Activated T-helper 1 cell treated with anti-CD3 and anti-CD28 coated beads, Interleukin-12 subunit alpha, Interleukin-12 subunit beta, Interleukin-2, Interleukin-4 antibody, amounts not matched to agents 30 ng/mL and 10 ng/mL and 1 ng/mL, durations not matched to agents 14 hours and 24 hours and 36 hours (primary cell): ENCODE data around the gene LPP. TPM values are rescaled to one million over a fixed set of nuclear protein-coding genes. Genes with fewer than 3 reads are reported as not detected.

Source experiments
- DNase-seq: peaks from one replicate; pipeline ENCODE4 v3.0.0; 2021; ENCODE audit warnings: low spot score
- H3K27ac Mint-ChIP-seq: one replicate; pipeline ENCODE4 v1.8.0; 2021; ENCODE audit warnings: mild to moderate bottlenecking, mixed read lengths
- H3K27me3 Mint-ChIP-seq: one replicate; pipeline ENCODE4 v1.8.0; 2022; ENCODE audit warnings: mild to moderate bottlenecking, moderate library complexity, mixed read lengths; ENCODE audit not compliant: insufficient read depth
- H3K36me3 Mint-ChIP-seq: one replicate; pipeline ENCODE4 v1.8.0; 2021; ENCODE audit warnings: low read depth, mixed read lengths
- H3K4me1 Mint-ChIP-seq: one replicate; pipeline ENCODE4 v1.8.0; 2021; ENCODE audit warnings: low read depth, mixed read lengths
- H3K4me3 Mint-ChIP-seq: one replicate; pipeline ENCODE4 v1.8.0; 2021; ENCODE audit warnings: mild to moderate bottlenecking, moderate library complexity, mixed read lengths
- H3K9me3 Mint-ChIP-seq: one replicate; pipeline ENCODE4 v1.8.0; 2021; ENCODE audit warnings: mixed read lengths
- intact Hi-C: fragments of 100-400 bp; cut with micrococcal nuclease; formaldehyde crosslinking; loops from one replicate; pipeline ENCODE4 v1.15.1; 2024
- total RNA-seq: library from RNA; stranded (reverse); gene quantifications from 2 replicates; pipeline ENCODE4 v1.2.3, GENCODE V29; 2022

Gene LPP
- 38.2 and 46.4 TPM in 2 replicates for total RNA-seq

- Mint-ChIP-seq H3K4me1 (peaks cover 71% of the 10 kb centered on the region), H3K27me3 (no peaks in the 10 kb centered on the region), H3K9me3 (peaks cover 1% of the 10 kb centered on the region), H3K27ac (peak within 1 kb of the TSS; percentile 87), H3K4me3 (peak within 1 kb of the TSS; percentile 89), H3K36me3 (peaks cover 14% of the 10 kb centered on the region)
- intact Hi-C loops: loop anchor here (1.0 to 10.0 kb wide), 19 partner anchors 17 to 798 kb away; no protein-coding TSS in a partner anchor
- DNase-seq: peak; percentile 90
Observed at GRCh38 chr3:188154014-188154808, at the start of gene LPP. TSS of gene LPP (plus strand) at chr3:188154157. CDS start at chr3:188406121, 251,964 bp downstream.

GRCh38 chr3:188106006-188106405 is 48.0 kb upstream of the LPP start:
- no peaks in the 10 kb centered on the region for H3K36me3 Mint-ChIP-seq
- no peaks in the 10 kb centered on the region for H3K4me1 Mint-ChIP-seq
- no peaks in the 10 kb centered on the region for H3K27me3 Mint-ChIP-seq
- intact Hi-C loops: no loop called here
- no peak for DNase-seq
- no peak overlapping the region for H3K4me3 Mint-ChIP-seq
- no peak overlapping the region for H3K27ac Mint-ChIP-seq
- peaks cover 4% of the 10 kb centered on the region for H3K9me3 Mint-ChIP-seq

DNA sequence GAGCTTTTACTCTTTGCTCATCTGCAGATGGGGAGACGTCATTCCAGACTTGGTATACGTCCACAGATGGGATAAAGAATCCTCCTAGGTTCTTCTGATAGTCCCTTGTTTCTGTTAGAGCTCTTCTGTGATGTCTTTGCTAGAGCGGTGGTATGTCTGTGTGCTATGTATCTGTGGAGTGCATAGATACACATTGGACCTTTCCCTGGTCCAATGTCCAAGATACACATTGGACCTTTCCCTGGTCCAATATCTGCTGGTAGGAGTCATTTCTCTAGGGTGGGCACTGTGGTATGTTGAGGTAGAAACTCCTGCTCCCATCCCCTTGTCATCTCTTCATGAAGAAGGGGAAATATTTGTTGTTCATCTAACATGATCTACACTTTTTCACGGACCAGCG is 47.5 kb upstream of the LPP start:
- no peaks in the 10 kb centered on the region for H3K27me3 Mint-ChIP-seq
- H3K9me3 Mint-ChIP-seq: peaks cover under 1% of the 10 kb centered on the region
- no peaks in the 10 kb centered on the region for H3K4me1 Mint-ChIP-seq
- H3K36me3 Mint-ChIP-seq: no peaks in the 10 kb centered on the region
- no peak overlapping the region for H3K4me3 Mint-ChIP-seq
- H3K27ac Mint-ChIP-seq: no peak overlapping the region
- DNase-seq: no peak
- intact Hi-C loops: no loop called here

DNA sequence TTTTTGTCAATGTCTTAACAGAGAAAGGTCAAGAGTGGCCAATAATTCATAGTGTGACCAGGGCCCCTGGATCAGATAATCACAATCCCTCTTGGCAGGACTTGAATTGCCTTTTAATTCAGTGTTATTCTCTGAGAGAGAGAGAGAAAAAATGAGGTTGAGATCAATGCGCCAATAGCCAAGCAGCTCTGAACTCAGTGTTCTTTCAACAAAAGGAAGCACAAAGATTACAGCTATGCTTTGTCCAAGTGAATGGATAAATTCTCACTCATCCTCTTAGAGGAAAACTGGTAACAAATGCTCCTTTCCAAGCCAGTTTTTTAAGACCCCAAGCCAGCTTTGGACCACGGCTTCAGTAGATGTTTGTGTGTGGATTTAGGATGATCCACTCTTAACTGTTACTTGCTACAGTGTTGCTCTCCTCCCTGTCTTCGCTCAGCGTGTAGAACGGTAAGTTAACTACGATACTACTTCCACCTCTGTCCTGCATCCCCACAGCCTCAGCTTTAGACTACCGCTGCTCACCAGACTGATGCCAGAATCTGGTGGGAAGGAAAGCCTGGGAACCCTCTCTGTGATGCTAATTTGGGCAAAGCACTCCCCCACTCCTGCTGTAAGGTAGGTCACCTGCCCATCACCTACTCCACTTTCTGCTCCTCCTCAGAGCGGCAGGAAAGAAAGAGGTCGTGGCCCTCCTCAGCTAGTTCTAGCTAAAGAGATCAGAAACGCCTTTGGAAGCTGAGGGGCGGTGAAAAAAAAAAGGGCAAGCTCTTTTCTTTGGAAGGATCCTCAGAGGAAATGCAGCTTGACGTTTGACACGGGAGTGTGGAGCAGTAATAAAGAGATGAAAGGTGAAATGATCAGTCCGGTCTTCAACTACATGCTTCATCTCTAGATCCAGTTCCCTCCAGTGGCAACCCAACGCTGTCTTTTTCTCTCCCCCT is 46.8 kb upstream of the LPP start:
- H3K36me3 Mint-ChIP-seq: no peaks in the 10 kb centered on the region
- no peak overlapping the region for H3K4me3 Mint-ChIP-seq
- intact Hi-C loops: no loop called here
- H3K27me3 Mint-ChIP-seq: no peaks in the 10 kb centered on the region
- H3K27ac Mint-ChIP-seq: no peak overlapping the region
- H3K9me3 Mint-ChIP-seq: no peaks in the 10 kb centered on the region
- H3K4me1 Mint-ChIP-seq: no peaks in the 10 kb centered on the region
- no peak for DNase-seq

DNA sequence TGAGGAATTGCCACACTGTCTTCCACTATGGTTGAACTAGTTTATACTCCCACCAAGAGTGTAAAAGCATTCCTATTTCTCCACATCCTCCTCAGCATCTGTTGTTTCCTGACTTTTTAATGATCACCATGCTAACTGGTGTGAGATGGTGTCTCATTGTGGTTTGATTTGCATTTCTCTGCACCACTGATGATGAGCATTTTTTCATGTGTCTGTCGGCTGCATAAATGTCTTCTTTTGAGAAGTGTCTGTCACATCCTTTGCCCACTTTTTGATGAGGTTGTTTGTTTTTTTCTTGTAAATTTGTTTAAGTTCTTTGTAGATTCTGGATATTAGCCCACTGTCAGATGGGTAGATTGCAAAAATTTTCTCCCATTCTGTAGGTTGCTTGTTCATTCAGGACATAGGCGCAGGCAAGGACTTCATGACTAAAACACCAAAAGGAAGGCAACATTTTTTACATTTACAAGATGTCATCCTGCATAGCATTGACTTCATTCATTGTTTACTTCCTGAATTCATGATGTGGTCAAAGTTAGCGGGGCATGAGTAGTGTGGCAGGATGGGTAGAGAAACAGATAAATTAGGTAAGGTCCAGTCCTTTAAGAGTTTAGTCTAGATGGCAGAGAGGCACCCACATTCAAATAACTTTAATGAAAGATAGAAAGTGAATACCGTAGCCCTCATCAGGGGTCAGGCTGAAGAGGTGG is 45.1 kb upstream of the LPP start:
- Mint-ChIP-seq H3K4me3 (no peak overlapping the region), H3K9me3 (no peaks in the 10 kb centered on the region), H3K36me3 (peaks cover 2% of the 10 kb centered on the region), H3K4me1 (peaks cover 5% of the 10 kb centered on the region), H3K27ac (no peak overlapping the region), H3K27me3 (peaks cover 3% of the 10 kb centered on the region)
- no peak for DNase-seq
- intact Hi-C loops: no loop called here

DNA sequence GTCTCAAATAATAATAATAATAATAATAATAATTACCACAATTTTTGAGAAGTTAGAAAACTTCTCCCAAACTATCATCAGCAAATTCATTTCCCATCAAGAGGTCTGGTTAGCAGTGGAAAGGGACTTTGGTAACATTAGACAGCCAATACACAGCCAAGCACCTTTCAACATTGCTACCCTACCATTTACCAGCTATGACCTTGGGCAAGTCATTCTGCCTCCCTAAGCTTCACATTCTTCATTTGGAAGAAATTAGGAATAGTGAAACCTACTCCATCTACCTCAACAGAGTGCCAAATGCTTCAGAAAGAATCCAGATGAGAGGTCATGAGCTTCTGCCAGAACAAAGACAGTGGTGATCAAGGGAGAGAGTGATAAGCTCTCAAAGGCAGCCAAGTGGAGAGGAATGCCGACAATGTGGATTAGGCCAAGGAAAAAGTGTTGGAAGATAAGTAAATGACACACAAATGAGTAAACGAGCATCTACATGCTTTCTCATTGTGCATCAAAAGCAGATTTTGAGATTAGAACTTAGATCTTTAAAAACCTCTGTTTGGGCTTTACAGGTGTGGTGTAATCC is 42.9 kb upstream of the LPP start:
- Mint-ChIP-seq H3K27ac (no peak overlapping the region), H3K36me3 (peaks cover 3% of the 10 kb centered on the region), H3K27me3 (peaks cover 3% of the 10 kb centered on the region), H3K4me3 (no peak overlapping the region), H3K9me3 (no peaks in the 10 kb centered on the region), H3K4me1 (peaks cover 6% of the 10 kb centered on the region)
- intact Hi-C loops: no loop called here
- DNase-seq: no peak

DNA sequence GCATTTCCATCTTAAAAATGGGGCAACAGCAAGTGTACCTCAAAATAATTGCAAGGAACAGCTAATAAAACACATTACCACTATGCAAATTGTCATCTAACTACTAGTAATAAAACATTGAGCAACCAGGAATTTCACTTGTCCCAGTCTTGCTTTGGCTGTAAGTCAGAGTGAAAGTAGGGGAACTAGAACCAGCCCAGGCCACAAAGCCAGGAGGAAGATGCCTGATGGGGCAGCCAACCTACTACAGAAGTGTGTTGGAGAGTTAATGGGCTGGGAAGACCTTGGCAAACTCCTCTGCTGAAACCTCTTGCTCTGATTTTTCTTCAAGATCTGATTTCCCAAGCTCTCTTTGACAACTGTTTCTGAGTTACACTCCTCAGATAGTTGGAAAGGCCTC is 40.2 kb upstream of the LPP start:
- Mint-ChIP-seq H3K4me3 (no peak overlapping the region), H3K27me3 (peaks cover 5% of the 10 kb centered on the region), H3K4me1 (peaks cover 6% of the 10 kb centered on the region), H3K9me3 (no peaks in the 10 kb centered on the region), H3K36me3 (peaks cover 3% of the 10 kb centered on the region), H3K27ac (no peak overlapping the region)
- no peak for DNase-seq
- intact Hi-C loops: no loop called here

DNA sequence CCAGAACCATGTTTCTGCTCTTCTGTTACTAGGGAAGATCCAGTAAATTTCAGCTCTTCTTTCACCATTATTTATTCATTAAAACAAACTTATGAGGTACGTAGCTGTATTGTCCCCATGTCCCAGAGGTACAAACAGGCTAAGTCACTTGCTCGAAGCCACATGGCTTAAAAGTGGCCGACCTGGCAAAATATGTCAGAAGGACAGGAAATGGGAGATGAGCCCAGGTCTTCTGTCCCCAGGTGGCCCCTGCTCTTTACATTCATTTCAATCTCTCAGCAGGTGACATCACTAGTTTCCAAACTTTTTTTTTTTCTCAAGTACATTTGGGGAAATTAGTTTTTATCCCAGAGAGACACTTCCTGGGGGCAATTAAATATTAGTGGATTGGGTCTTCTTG is 34.1 kb upstream of the LPP start:
- no peak for DNase-seq
- intact Hi-C loops: loop anchor here (5.0 kb wide), 3 partner anchors 43 to 123 kb away; no protein-coding TSS in a partner anchor
- Mint-ChIP-seq H3K4me3 (no peak overlapping the region), H3K27ac (no peak overlapping the region), H3K9me3 (no peaks in the 10 kb centered on the region), H3K4me1 (peaks cover 17% of the 10 kb centered on the region), H3K36me3 (peaks cover 1% of the 10 kb centered on the region), H3K27me3 (peaks cover 3% of the 10 kb centered on the region)

DNA sequence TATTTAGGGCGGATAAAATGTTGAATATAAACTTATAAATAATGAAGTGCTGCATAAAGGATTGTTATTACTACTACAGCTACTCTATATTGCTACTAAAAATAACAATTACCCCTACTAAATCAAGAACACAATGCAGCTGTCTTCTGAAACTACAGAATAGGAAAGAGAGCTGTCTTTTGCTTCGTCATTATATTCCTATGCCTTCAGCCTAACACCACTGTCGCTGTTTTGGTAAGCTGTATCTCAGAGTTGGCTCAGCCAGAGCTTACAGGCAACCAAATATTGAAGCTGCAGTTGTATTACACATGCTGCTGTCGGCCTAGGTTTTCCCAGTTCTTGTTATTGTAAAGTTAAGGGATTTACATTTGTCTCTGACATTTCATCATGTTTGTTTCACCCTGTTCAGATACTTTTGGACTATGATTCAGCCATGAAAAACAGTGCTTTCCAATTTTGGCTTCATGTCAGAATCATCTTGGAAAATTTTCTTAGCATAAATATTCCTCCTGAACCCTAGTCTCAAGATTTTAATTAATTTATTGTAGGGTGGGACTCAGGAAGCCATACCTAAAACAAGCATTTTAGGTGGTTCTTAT is 31.3 kb upstream of the LPP start:
- H3K4me1 Mint-ChIP-seq: peaks cover 17% of the 10 kb centered on the region
- no peak overlapping the region for H3K27ac Mint-ChIP-seq
- intact Hi-C loops: loop anchor here (1.0 to 5.0 kb wide), 7 partner anchors 30 to 319 kb away; no protein-coding TSS in a partner anchor
- DNase-seq: no peak
- H3K36me3 Mint-ChIP-seq: no peaks in the 10 kb centered on the region
- H3K27me3 Mint-ChIP-seq: peaks cover 1% of the 10 kb centered on the region
- no peaks in the 10 kb centered on the region for H3K9me3 Mint-ChIP-seq
- H3K4me3 Mint-ChIP-seq: no peak overlapping the region

DNA sequence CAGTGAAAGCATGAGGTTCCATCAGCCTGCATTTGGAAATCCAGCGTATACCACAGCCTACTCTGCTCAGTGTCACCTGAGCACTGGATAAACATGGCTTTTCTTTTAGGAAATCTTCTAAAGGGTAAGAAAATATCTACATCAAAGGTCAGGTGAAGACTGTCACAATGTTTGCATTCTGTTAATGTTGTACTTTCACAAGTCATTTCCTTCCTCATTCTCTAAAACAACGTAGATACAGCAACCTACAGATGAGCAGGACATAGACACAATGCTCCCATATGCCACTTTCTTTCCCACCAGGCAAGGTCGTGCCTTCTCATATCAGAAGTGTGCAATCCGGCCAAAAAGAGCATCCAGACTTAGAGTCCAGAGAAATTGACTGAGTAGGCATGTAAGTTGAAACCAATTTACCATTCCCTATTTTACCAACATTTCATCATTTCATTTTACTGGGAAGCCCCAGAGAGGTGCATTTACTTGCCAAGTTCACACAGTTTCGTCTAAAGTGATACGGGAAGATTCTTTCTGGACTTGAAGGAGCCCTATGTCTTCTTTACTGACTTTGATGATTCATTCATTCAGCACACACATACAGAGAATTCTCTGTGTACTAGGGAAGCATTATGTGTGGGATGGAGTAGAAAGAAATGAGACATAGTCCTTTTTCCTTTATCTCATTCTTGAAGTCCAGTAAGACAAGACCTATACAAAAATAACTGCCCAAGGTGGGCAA is 30.6 kb upstream of the LPP start:
- H3K9me3 Mint-ChIP-seq: no peaks in the 10 kb centered on the region
- H3K4me3 Mint-ChIP-seq: no peak overlapping the region
- H3K36me3 Mint-ChIP-seq: no peaks in the 10 kb centered on the region
- intact Hi-C loops: loop anchor here (1.0 to 5.0 kb wide), 7 partner anchors 31 to 320 kb away; no protein-coding TSS in a partner anchor
- DNase-seq: no peak
- H3K27ac Mint-ChIP-seq: peak overlapping the region; percentile 7
- peaks cover 17% of the 10 kb centered on the region for H3K4me1 Mint-ChIP-seq
- peaks cover 1% of the 10 kb centered on the region for H3K27me3 Mint-ChIP-seq

DNA sequence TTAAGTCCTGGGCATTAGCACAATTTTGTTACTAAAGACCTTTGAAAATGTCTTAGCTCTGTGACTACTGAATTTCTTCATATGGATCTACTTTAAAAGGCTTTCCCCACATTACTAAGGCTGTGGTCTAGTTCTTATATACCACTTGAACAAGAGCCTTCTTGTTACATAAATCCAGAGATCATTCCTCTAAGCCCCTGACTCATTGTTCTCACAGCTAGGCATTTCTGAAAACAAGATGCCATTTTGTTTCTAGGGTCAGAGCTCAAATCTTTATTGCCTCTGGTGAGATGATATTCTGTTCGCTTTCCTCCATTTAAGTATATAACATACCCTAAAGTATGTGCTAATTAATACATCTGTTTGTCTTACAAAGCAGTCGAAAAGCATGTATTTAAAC is 29.8 kb upstream of the LPP start:
- no peak for DNase-seq
- peak overlapping the region; percentile 26 for H3K27ac Mint-ChIP-seq
- no peaks in the 10 kb centered on the region for H3K36me3 Mint-ChIP-seq
- H3K4me3 Mint-ChIP-seq: no peak overlapping the region
- H3K27me3 Mint-ChIP-seq: peaks cover 1% of the 10 kb centered on the region
- no peaks in the 10 kb centered on the region for H3K9me3 Mint-ChIP-seq
- intact Hi-C loops: loop anchor here (1.0 to 5.0 kb wide), 4 partner anchors 27 to 127 kb away; no protein-coding TSS in a partner anchor
- peaks cover 17% of the 10 kb centered on the region for H3K4me1 Mint-ChIP-seq
